Activated T-helper 2 cell treated with anti-CD3 and anti-CD28 coated beads, Interferon-gamma antibody, Interleukin-2, Interleukin-4, amounts not matched to agents 10 μg/mL and 5 μg/mL and 100 μg/mL, durations not matched to agents 14 hours and 24 hours and 36 hours (primary cell): ENCODE data around the gene TNS3. TPM values are rescaled to one million over a fixed set of nuclear protein-coding genes. Genes with fewer than 3 reads are reported as not detected.

ENCODE experiments used
- DNase-seq: peaks from one replicate; pipeline ENCODE4 v3.0.0; 2021; ENCODE audit warnings: low spot score
- H3K27ac Mint-ChIP-seq: one replicate; pipeline ENCODE4 v1.8.0; 2021; ENCODE audit warnings: mixed read lengths
- H3K27me3 Mint-ChIP-seq: one replicate; pipeline ENCODE4 v1.8.0; 2021; ENCODE audit warnings: low read depth, mixed read lengths
- H3K36me3 Mint-ChIP-seq: one replicate; pipeline ENCODE4 v1.8.0; 2021; ENCODE audit warnings: low read depth, mixed read lengths
- H3K4me1 Mint-ChIP-seq: one replicate; pipeline ENCODE4 v1.8.0; 2021; ENCODE audit warnings: low read depth, mixed read lengths
- H3K4me3 Mint-ChIP-seq: one replicate; pipeline ENCODE4 v1.8.0; 2021; ENCODE audit warnings: low read depth, mild to moderate bottlenecking, moderate library complexity, mixed read lengths
- H3K9me3 Mint-ChIP-seq: one replicate; pipeline ENCODE4 v1.8.0; 2021; ENCODE audit warnings: mixed read lengths
- intact Hi-C: fragments of 100-400 bp; cut with micrococcal nuclease; formaldehyde crosslinking; loops from one replicate; pipeline ENCODE4 v1.15.1; 2023
- total RNA-seq: library from RNA; stranded (reverse); gene quantifications from 2 replicates; pipeline ENCODE4 v1.2.3, GENCODE V29; 2022

Gene TNS3
- total RNA-seq, 1 donor from 2014 or later = 5.3 TPM

- intact Hi-C loops = no loop called here
- Mint-ChIP-seq H3K27ac (no peak overlapping the region), H3K9me3 (no peaks in the 10 kb centered on the region), H3K36me3 (no peaks in the 10 kb centered on the region), H3K27me3 (no peaks in the 10 kb centered on the region), H3K4me3 (no peak overlapping the region), H3K4me1 (no peaks in the 10 kb centered on the region)
- no peak for DNase-seq
These were observed 71.1 kb downstream of the TNS3 start for GRCh38 chr7:47510786-47511185.

DNA sequence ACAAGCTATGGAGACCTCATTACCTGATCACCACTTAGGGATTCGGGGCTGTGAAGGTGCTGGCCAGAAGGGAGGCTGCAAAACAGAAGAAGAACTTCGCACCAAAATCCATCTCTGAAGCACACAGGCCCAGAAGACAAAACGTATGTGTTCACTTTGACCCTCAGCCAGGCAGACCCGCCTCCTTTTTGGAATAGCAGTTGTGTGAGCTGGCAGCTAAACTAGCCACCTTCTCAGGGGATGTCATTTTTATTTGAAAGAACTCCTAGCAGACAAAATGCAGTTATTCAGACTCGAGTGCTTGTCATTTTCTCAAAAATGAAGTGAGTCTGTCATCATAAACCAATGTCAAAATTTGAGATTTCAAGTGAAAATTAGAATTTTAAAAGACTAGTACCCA is 71.7 kb downstream of the TNS3 start:
- intact Hi-C loops = no loop called here
- Mint-ChIP-seq H3K4me3 (no peak overlapping the region), H3K36me3 (no peaks in the 10 kb centered on the region), H3K4me1 (no peaks in the 10 kb centered on the region), H3K27me3 (no peaks in the 10 kb centered on the region), H3K27ac (no peak overlapping the region), H3K9me3 (no peaks in the 10 kb centered on the region)
- no peak for DNase-seq

GRCh38 chr7:47509571-47509970 is 72.3 kb downstream of the TNS3 start:
- intact Hi-C loops = no loop called here
- no peak overlapping the region for H3K27ac Mint-ChIP-seq
- H3K9me3 Mint-ChIP-seq = no peaks in the 10 kb centered on the region
- H3K4me1 Mint-ChIP-seq = no peaks in the 10 kb centered on the region
- DNase-seq = no peak
- no peak overlapping the region for H3K4me3 Mint-ChIP-seq
- H3K36me3 Mint-ChIP-seq = no peaks in the 10 kb centered on the region
- no peaks in the 10 kb centered on the region for H3K27me3 Mint-ChIP-seq

GRCh38 chr7:47508389-47509380 is 73.2 kb downstream of the TNS3 start:
- Mint-ChIP-seq H3K9me3 (no peaks in the 10 kb centered on the region), H3K27ac (no peak overlapping the region), H3K36me3 (no peaks in the 10 kb centered on the region), H3K4me1 (no peaks in the 10 kb centered on the region), H3K27me3 (no peaks in the 10 kb centered on the region), H3K4me3 (no peak overlapping the region)
- no peak for DNase-seq
- intact Hi-C loops = no loop called here

- H3K36me3 Mint-ChIP-seq = no peaks in the 10 kb centered on the region
- H3K4me1 Mint-ChIP-seq = no peaks in the 10 kb centered on the region
- H3K9me3 Mint-ChIP-seq = no peaks in the 10 kb centered on the region
- no peak overlapping the region for H3K4me3 Mint-ChIP-seq
- intact Hi-C loops = no loop called here
- H3K27ac Mint-ChIP-seq = no peak overlapping the region
- DNase-seq = no peak
- H3K27me3 Mint-ChIP-seq = no peaks in the 10 kb centered on the region
These were observed 74.4 kb downstream of the TNS3 start for GRCh38 chr7:47507522-47507921.

GRCh38 chr7:47506382-47507339 is 75.2 kb downstream of the TNS3 start:
- Mint-ChIP-seq H3K36me3 (no peaks in the 10 kb centered on the region), H3K9me3 (no peaks in the 10 kb centered on the region), H3K4me1 (no peaks in the 10 kb centered on the region), H3K27me3 (no peaks in the 10 kb centered on the region), H3K27ac (no peak overlapping the region), H3K4me3 (no peak overlapping the region)
- DNase-seq = no peak
- intact Hi-C loops = no loop called here

- Mint-ChIP-seq H3K27me3 (no peaks in the 10 kb centered on the region), H3K4me1 (no peaks in the 10 kb centered on the region), H3K36me3 (no peaks in the 10 kb centered on the region), H3K4me3 (no peak overlapping the region), H3K9me3 (no peaks in the 10 kb centered on the region), H3K27ac (no peak overlapping the region)
- intact Hi-C loops = no loop called here
- no peak for DNase-seq
These were observed 76.5 kb downstream of the TNS3 start for GRCh38 chr7:47505312-47506007.

GRCh38 chr7:47504551-47505311 is 77.2 kb downstream of the TNS3 start:
- H3K27ac Mint-ChIP-seq = no peak overlapping the region
- H3K27me3 Mint-ChIP-seq = no peaks in the 10 kb centered on the region
- no peaks in the 10 kb centered on the region for H3K36me3 Mint-ChIP-seq
- no peaks in the 10 kb centered on the region for H3K9me3 Mint-ChIP-seq
- H3K4me1 Mint-ChIP-seq = no peaks in the 10 kb centered on the region
- DNase-seq = no peak
- H3K4me3 Mint-ChIP-seq = no peak overlapping the region
- intact Hi-C loops = no loop called here

- Mint-ChIP-seq H3K27ac (no peak overlapping the region), H3K9me3 (no peaks in the 10 kb centered on the region), H3K27me3 (no peaks in the 10 kb centered on the region), H3K4me3 (no peak overlapping the region), H3K4me1 (no peaks in the 10 kb centered on the region), H3K36me3 (no peaks in the 10 kb centered on the region)
- intact Hi-C loops = no loop called here
- DNase-seq = no peak
These were observed 78.6 kb downstream of the TNS3 start for GRCh38 chr7:47503281-47503680.

- DNase-seq = no peak
- Mint-ChIP-seq H3K9me3 (no peaks in the 10 kb centered on the region), H3K4me1 (peaks cover 3% of the 10 kb centered on the region), H3K4me3 (no peak overlapping the region), H3K27me3 (no peaks in the 10 kb centered on the region), H3K36me3 (no peaks in the 10 kb centered on the region), H3K27ac (no peak overlapping the region)
- intact Hi-C loops = no loop called here
These were observed 79.6 kb downstream of the TNS3 start for GRCh38 chr7:47502240-47502877.

DNA sequence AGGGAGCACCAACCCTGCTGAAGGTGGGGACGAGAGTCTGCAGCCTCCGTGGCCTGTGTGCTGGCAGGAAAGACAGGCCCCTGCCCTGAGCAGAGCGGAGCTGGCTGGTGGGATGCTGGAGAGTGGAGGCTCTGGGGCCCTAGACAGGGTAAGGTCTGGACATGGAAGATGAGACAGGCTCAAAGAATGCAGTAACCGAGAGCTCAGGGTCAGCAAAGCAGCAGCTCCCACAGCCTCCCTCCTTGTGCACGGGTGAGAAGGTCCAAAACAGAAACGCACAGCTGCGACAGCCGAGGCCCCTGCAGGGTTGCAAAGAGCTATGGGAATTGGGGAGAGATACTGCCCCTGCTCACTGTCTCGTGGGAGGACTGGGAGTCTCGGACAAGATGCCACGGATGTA is 80.5 kb downstream of the TNS3 start:
- intact Hi-C loops = no loop called here
- Mint-ChIP-seq H3K36me3 (no peaks in the 10 kb centered on the region), H3K4me1 (peaks cover 5% of the 10 kb centered on the region), H3K27ac (no peak overlapping the region), H3K9me3 (no peaks in the 10 kb centered on the region), H3K27me3 (no peaks in the 10 kb centered on the region), H3K4me3 (no peak overlapping the region)
- no peak for DNase-seq
